K562 (cell line): ENCODE results near the gene IL4I1. TPM values are rescaled to one million over a fixed set of nuclear protein-coding genes. Genes with fewer than 3 reads are reported as not detected.

Experiments used
- BRF1 ChIP-seq: IDR thresholded peaks from 3 replicates; pipeline ENCODE4 v1.6.1; 2011; ENCODE audit warnings: borderline replicate concordance, mild to moderate bottlenecking; ENCODE audit not compliant: insufficient read length; ENCODE audit errors: extremely low read depth
- FOXK2 ChIP-seq, 2 experiments: fragments of 450-650 bp; IDR thresholded peaks in 1 of 2; conservative IDR thresholded peaks in 1 of 2; 2 replicates each; pipeline ENCODE4 v1.6.1; 2016; ENCODE audit warnings: low read depth in 2 of 2, mild to moderate bottlenecking in 1 of 2
- GABPA ChIP-seq: fragments of 200-800 bp; sonication (Bioruptor generic); conservative IDR thresholded peaks from 2 replicates; pipeline ENCODE4 v1.6.1; 2016; ENCODE audit warnings: low read depth, missing genetic modification characterization, missing compliant biosample characterization
- JUNB ChIP-seq: fragments of 450-650 bp; formaldehyde crosslinking; conservative IDR thresholded peaks from 2 replicates; pipeline ENCODE4 v1.4.0; 2020; ENCODE audit warnings: mild to moderate bottlenecking
- MEF2A ChIP-seq: IDR thresholded peaks from 2 replicates; pipeline ENCODE4 v1.6.1; 2011; ENCODE audit warnings: low read depth, mild to moderate bottlenecking, low read length, moderate library complexity; ENCODE audit not compliant: control insufficient read depth
- NCOA1 ChIP-seq: fragments of 450-650 bp; IDR thresholded peaks from 2 replicates; pipeline ENCODE4 v1.6.1; 2016; ENCODE audit warnings: low read depth
- OTX1 ChIP-seq: fragments of 450-650 bp; formaldehyde crosslinking; IDR thresholded peaks from 2 replicates; pipeline ENCODE4 v1.4.0; 2022; ENCODE audit warnings: mild to moderate bottlenecking
- PHTF2 ChIP-seq: fragments of 250-450 bp; sonication (Bioruptor Pico); IDR thresholded peaks from 2 replicates; pipeline ENCODE4 v1.5.0; 2021; ENCODE audit warnings: mild to moderate bottlenecking
- POLR2AphosphoS2 ChIP-seq: IDR thresholded peaks from 2 replicates; pipeline ENCODE4 v1.6.1; 2012; ENCODE audit warnings: low read length, improper control_type of control experiment
- POLR2AphosphoS5 ChIP-seq: IDR thresholded peaks from 2 replicates; pipeline ENCODE4 v1.6.1; 2011; ENCODE audit warnings: mild to moderate bottlenecking, low read depth, low read length, moderate library complexity; ENCODE audit not compliant: control insufficient read depth, insufficient read depth
- PYGO2 ChIP-seq: fragments of 450-650 bp; IDR thresholded peaks from 2 replicates; pipeline ENCODE4 v1.6.1; 2016; ENCODE audit warnings: mild to moderate bottlenecking, missing genetic modification characterization, moderate library complexity, missing compliant biosample characterization
- SIN3A ChIP-seq, 2 experiments: fragments of 150-350 bp in 1 of 2; IDR thresholded peaks; 2 replicates each; pipeline ENCODE4 v1.6.1; 2011 to 2016; ENCODE audit warnings: borderline replicate concordance in 2 of 2, low read depth in 2 of 2, low read length in 2 of 2, mild to moderate bottlenecking in 2 of 2, moderate library complexity in 2 of 2; ENCODE audit not compliant: control insufficient read depth in 1 of 2
- SMARCE1 ChIP-seq: fragments of 450-650 bp; IDR thresholded peaks from 2 replicates; pipeline ENCODE4 v1.7.1; 2016; ENCODE audit warnings: mild to moderate bottlenecking
- TAF9B ChIP-seq: fragments of 450-650 bp; IDR thresholded peaks from 2 replicates; pipeline ENCODE4 v1.6.1; 2018; ENCODE audit warnings: mild to moderate bottlenecking; ENCODE audit not compliant: partially characterized antibody
- XRCC5 ChIP-seq: fragments of 200-400 bp; formaldehyde crosslinking; IDR thresholded peaks from 2 replicates; pipeline ENCODE4 v1.6.1; 2017; ENCODE audit warnings: low read depth, mild to moderate bottlenecking, low read length
- ZNF436 ChIP-seq: fragments of 250-450, 450-650 bp; sonication (Bioruptor Pico); formaldehyde crosslinking; IDR thresholded peaks from 2 replicates; pipeline ENCODE4 v1.7.0; 2020; ENCODE audit warnings: mild to moderate bottlenecking
- ZNF79 ChIP-seq: fragments of 250-450 bp; sonication (Bioruptor Pico); IDR thresholded peaks from 2 replicates; pipeline ENCODE4 v1.4.0; 2020; ENCODE audit warnings: low read depth, mild to moderate bottlenecking, moderate library complexity
- ZNF830 ChIP-seq: fragments of 250-450 bp; sonication (Bioruptor Pico); IDR thresholded peaks from 2 replicates; pipeline ENCODE4 v1.5.0; 2021; ENCODE audit warnings: mild to moderate bottlenecking
- polyA plus RNA-seq, 8 experiments: library from polyadenylated mRNA; depleted of rRNA in 4 of 8; stranded (reverse) in 5 of 8; unstranded in 3 of 8; fragments of >200 nt; fragmentation: Nextera tagmentation in 2 of 8; fragmentation: Illumina TruSeq in 1 of 8; extraction: Ambion mirVana in 2 of 8; extraction: Trizol in 1 of 8; gene quantifications; 2 replicates each; pipeline versions ENCODE4 v1.2.1 to v1.2.3, GENCODE V29; 2011 to 2014; ENCODE audit warnings: inconsistent platforms in 1 of 8, missing spikeins in 1 of 8
- total RNA-seq, 7 experiments: library from RNA; depleted of rRNA in 6 of 7; stranded (reverse); fragments of >200 nt in 6 of 7; fragmentation: Illumina TruSeq in 2 of 7; extraction: Trizol in 2 of 7; gene quantifications; 2 replicates each; pipeline versions ENCODE4 v1.2.1 to v1.2.3, GENCODE V29; 2011 to 2021; ENCODE audit warnings: low replicate concordance in 1 of 7
- TF ChIP-seq, protein P1 (sequence below): sonication (generic); formaldehyde crosslinking; IDR thresholded peaks from 2 replicates; pipeline ENCODE4 v1.8.1; 2023; ENCODE audit warnings: mild to moderate bottlenecking, missing genetic modification reagents, moderate library complexity
- TF ChIP-seq, protein P2 (sequence below): fragments of 250-450 bp; sonication (Bioruptor Pico); IDR thresholded peaks from 2 replicates; pipeline ENCODE4 v1.9.0; 2021; ENCODE audit warnings: mild to moderate bottlenecking, inconsistent platforms
- TF ChIP-seq, protein P3 (sequence below): fragments of 450-650 bp; formaldehyde crosslinking; IDR thresholded peaks from 2 replicates; pipeline ENCODE4 v1.4.0; 2020; ENCODE audit warnings: mild to moderate bottlenecking, moderate library complexity

Gene IL4I1
- total and polyA plus RNA-seq, 9 of the 15 experiments (the other 6 are each of a cell fraction or from before 2014, with no cell fraction given) = 0.06 to 0.95 (median 0.43) TPM; not detected in 2

DNA sequence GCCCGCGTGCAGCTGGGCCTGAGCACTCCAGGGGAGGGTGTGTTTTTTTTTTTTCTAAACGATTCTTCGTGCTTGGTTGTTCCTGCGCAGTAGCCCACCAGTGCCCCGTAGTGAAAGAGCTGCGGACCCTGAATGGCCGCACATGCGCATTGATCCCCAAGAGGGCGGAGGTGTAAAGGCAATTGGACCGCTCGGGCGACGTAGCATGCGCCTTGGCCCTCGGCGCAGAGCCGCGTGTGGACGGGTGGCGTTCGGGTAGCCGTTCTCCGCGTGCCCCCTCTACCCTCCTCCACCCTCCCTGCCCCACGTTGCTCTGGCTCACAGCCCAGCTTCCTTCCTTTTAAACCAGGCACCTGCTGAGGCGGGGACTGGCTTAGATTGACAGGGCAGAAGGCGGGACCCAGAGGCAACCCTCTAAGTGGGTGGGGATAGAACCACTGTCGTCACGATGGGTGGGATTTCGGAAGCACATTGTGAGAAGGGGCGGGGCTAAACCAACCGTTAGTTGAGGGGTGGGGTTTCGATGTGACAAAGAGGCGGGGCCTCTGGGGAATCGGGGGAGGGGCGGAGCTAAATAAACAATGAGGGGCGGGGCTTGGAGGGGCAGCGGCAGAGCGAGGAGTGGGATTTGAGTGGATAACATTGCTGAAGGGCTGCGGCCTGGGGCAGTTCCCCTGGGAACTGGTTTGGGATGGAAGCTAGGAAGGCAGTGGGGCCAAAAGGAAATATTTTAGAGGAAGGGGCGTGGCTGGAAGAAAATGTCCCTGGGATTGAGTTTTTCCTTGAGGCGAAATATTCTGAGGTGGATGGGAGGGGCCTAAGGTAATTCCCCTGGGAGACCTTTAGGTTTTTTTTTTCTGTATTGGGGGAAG, 33.2 kb upstream of the IL4I1 start (continued):
- peak; percentile 64 to 66; a peak in 2 of 4 replicates for TF ChIP-seq SIN3A (IDR thresholded peaks at IDR 0.05; ENCODE audit: borderline replicate concordance in 2 of 2, control insufficient read depth in 1 of 2, low read depth in 2 of 2, low read length in 2 of 2)
- no peak for TF ChIP-seq ZNF79 (CRISPR knock-in tag)
- TF ChIP-seq, protein P1, sequence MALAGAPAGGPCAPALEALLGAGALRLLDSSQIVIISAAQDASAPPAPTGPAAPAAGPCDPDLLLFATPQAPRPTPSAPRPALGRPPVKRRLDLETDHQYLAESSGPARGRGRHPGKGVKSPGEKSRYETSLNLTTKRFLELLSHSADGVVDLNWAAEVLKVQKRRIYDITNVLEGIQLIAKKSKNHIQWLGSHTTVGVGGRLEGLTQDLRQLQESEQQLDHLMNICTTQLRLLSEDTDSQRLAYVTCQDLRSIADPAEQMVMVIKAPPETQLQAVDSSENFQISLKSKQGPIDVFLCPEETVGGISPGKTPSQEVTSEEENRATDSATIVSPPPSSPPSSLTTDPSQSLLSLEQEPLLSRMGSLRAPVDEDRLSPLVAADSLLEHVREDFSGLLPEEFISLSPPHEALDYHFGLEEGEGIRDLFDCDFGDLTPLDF (CRISPR knock-in tag) = 0 out of 2 replicates have a peak, but pooled peaks have one; percentile 9
- peak; percentile 31; the same call in 1 of the 2 replicates for TF ChIP-seq GABPA (tag)
- no peak for TF ChIP-seq JUNB (CRISPR knock-in tag)
- peak; percentile 74; the same call in 1 of the 2 replicates for TF ChIP-seq OTX1 (CRISPR knock-in tag)
- TF ChIP-seq ZNF830 (CRISPR knock-in tag) = peak; percentile 96; the same call in 1 of the 2 replicates
- TF ChIP-seq SMARCE1 = peak; percentile 22; the same call in 1 of the 2 replicates
- TF ChIP-seq NCOA1 = no peak
- TF ChIP-seq, protein P2, sequence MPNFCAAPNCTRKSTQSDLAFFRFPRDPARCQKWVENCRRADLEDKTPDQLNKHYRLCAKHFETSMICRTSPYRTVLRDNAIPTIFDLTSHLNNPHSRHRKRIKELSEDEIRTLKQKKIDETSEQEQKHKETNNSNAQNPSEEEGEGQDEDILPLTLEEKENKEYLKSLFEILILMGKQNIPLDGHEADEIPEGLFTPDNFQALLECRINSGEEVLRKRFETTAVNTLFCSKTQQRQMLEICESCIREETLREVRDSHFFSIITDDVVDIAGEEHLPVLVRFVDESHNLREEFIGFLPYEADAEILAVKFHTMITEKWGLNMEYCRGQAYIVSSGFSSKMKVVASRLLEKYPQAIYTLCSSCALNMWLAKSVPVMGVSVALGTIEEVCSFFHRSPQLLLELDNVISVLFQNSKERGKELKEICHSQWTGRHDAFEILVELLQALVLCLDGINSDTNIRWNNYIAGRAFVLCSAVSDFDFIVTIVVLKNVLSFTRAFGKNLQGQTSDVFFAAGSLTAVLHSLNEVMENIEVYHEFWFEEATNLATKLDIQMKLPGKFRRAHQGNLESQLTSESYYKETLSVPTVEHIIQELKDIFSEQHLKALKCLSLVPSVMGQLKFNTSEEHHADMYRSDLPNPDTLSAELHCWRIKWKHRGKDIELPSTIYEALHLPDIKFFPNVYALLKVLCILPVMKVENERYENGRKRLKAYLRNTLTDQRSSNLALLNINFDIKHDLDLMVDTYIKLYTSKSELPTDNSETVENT = peak; percentile 73
- TF ChIP-seq ZNF436 (CRISPR knock-in tag) = 0 out of 2 replicates have a peak, but pooled peaks have one; percentile 53
- TF ChIP-seq PHTF2 (CRISPR knock-in tag) = no peak
- TF ChIP-seq POLR2AphosphoS5 = peak; percentile 78; the same call in 1 of the 2 replicates
- TF ChIP-seq, protein P3, sequence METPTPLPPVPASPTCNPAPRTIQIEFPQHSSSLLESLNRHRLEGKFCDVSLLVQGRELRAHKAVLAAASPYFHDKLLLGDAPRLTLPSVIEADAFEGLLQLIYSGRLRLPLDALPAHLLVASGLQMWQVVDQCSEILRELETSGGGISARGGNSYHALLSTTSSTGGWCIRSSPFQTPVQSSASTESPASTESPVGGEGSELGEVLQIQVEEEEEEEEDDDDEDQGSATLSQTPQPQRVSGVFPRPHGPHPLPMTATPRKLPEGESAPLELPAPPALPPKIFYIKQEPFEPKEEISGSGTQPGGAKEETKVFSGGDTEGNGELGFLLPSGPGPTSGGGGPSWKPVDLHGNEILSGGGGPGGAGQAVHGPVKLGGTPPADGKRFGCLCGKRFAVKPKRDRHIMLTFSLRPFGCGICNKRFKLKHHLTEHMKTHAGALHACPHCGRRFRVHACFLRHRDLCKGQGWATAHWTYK (CRISPR knock-in tag) = peak; percentile 80; the same call in 1 of the 2 replicates
- peak; percentile 35; the same call in 1 of the 2 replicates for TF ChIP-seq POLR2AphosphoS2
- no peak for TF ChIP-seq MEF2A
- no peak for TF ChIP-seq PYGO2 (tag)
- TF ChIP-seq XRCC5 = no peak
- no peak for TF ChIP-seq TAF9B
- TF ChIP-seq FOXK2 (conservative IDR thresholded peaks at IDR 0.05 in 1 of 2, IDR thresholded peaks at IDR 0.05 in 1 of 2; ENCODE audit: low read depth in 2 of 2) = peak in 1 of 2 experiments; percentile 35; a peak in 2 of 4 replicates
- TF ChIP-seq BRF1 = no peak
